Suprapubic skin (tissue), 4 donors: ENCODE data around the gene RHOJ. TPM values are rescaled to one million over a fixed set of nuclear protein-coding genes. Genes with fewer than 3 reads are reported as not detected.

ENCODE experiments used
- DNase-seq, 2 donors: peaks; one replicate each; pipeline ENCODE4 v3.0.0-alpha.2; 2019; ENCODE audit warnings: low spot score in 2 of 2
- H3K27ac ChIP-seq: fragments of 200-600 bp; sonication (generic); one replicate; pipeline ENCODE4 v1.5.1; 2019
- H3K27me3 ChIP-seq: fragments of 200-600 bp; sonication (generic); one replicate; pipeline ENCODE4 v1.5.1; 2019
- H3K36me3 ChIP-seq: fragments of 200-600 bp; sonication (generic); one replicate; pipeline ENCODE4 v1.5.1; 2019
- H3K4me1 ChIP-seq: fragments of 200-600 bp; sonication (generic); one replicate; pipeline ENCODE4 v1.5.1; 2019
- H3K4me3 ChIP-seq: fragments of 200-600 bp; sonication (generic); one replicate; pipeline ENCODE4 v1.5.1; 2019; ENCODE audit warnings: mild to moderate bottlenecking
- H3K9me3 ChIP-seq: fragments of 200-600 bp; sonication (generic); one replicate; pipeline ENCODE4 v1.5.1; 2019
- EP300 ChIP-seq: sonication (generic); formaldehyde crosslinking; IDR thresholded peaks from one replicate; pipeline ENCODE4 v1.6.1; 2017; ENCODE audit warnings: antibody characterized with exemption
- POLR2A ChIP-seq, 2 donors: fragments of 450-650 bp; IDR thresholded peaks; one replicate each; pipeline ENCODE4 v1.6.1; 2017; ENCODE audit warnings: antibody characterized with exemption in 2 of 2, mild to moderate bottlenecking in 2 of 2, moderate library complexity in 2 of 2
- POLR2AphosphoS5 ChIP-seq, 3 donors: sonication (generic); formaldehyde crosslinking; IDR thresholded peaks; one replicate each; pipeline ENCODE4 v1.6.1; 2017; ENCODE audit warnings: antibody characterized with exemption in 3 of 3
- WGBS: methylation state at CpG from one replicate; pipeline ENCODE4 v1.1.5; 2018; 5-methylcytosine and 5-hydroxymethylcytosine counted together
- total RNA-seq, 4 donors: library from RNA; depleted of rRNA; stranded (reverse); fragments of >200 nt; gene quantifications; one replicate each; pipeline ENCODE4 v1.1.0, GENCODE V29; 2016
- TF ChIP-seq, protein P1 (sequence below), 2 donors: fragments of 200-600 bp in 1 of 2; fragments of 450-650 bp in 1 of 2; sonication (generic) in 1 of 2; IDR thresholded peaks; one replicate each; pipeline ENCODE4 v1.5.1; 2016 to 2019; ENCODE audit warnings: antibody characterized with exemption in 2 of 2, mild to moderate bottlenecking in 1 of 2, moderate library complexity in 1 of 2

The RHOJ gene
- total RNA-seq, 4 donors from 2014 or later = 1.2 to 4.4 (median 2.5) TPM

DNA sequence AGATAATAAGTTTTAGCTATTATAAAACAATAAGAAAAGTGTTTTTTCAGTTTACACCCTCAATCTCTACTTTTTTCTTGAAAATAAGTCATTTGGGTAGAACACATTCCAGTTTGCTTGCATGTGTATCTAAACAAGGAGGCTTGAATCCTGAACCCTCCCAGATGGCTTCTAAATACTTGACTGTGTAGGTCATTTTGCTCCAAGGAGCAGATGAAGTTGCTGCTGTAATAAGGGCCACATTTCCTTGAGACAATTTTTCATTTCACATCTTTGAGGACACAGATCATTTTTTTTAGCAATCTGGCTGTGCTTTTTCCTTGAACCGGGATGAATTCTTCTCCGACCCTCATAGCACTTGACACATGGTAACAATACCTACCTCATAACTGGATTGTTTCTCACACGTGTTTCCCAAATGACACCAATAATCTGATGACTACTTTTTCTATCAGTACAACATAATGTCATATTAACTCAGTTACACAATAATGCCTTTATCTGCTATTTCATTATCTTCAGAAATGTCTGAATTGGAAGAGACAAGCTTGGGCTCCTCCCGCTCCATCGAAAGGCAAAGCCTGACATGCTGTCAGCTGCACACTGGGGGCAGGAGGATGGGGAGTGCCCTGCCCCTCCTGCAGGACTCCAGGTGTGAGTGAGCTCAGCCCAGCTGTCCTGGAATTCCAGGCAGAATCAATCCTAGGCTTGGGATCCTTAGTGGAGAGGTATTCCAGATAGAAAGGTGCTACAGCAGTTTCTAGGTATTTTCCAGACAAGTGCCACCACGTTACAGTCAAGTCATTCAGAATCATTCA, 83.6 kb downstream of the RHOJ start:
- Histone ChIP-seq H3K4me3 (no peak overlapping the region), H3K4me1 (no peaks in the 10 kb centered on the region), H3K36me3 (no peaks in the 10 kb centered on the region), H3K27ac (no peak overlapping the region), H3K27me3 (no peaks in the 10 kb centered on the region), H3K9me3 (no peaks in the 10 kb centered on the region)
- TF ChIP-seq POLR2A (IDR thresholded peaks at IDR 0.05) (no peak), EP300 (no peak), POLR2AphosphoS5 (IDR thresholded peaks at IDR 0.05) (no peak)
- TF ChIP-seq, protein P1, sequence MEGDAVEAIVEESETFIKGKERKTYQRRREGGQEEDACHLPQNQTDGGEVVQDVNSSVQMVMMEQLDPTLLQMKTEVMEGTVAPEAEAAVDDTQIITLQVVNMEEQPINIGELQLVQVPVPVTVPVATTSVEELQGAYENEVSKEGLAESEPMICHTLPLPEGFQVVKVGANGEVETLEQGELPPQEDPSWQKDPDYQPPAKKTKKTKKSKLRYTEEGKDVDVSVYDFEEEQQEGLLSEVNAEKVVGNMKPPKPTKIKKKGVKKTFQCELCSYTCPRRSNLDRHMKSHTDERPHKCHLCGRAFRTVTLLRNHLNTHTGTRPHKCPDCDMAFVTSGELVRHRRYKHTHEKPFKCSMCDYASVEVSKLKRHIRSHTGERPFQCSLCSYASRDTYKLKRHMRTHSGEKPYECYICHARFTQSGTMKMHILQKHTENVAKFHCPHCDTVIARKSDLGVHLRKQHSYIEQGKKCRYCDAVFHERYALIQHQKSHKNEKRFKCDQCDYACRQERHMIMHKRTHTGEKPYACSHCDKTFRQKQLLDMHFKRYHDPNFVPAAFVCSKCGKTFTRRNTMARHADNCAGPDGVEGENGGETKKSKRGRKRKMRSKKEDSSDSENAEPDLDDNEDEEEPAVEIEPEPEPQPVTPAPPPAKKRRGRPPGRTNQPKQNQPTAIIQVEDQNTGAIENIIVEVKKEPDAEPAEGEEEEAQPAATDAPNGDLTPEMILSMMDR (IDR thresholded peaks at IDR 0.05) = no peak
- no peak for DNase-seq
- WGBS = 42% methylated on average over 6 of the region's 6 CpGs

DNA sequence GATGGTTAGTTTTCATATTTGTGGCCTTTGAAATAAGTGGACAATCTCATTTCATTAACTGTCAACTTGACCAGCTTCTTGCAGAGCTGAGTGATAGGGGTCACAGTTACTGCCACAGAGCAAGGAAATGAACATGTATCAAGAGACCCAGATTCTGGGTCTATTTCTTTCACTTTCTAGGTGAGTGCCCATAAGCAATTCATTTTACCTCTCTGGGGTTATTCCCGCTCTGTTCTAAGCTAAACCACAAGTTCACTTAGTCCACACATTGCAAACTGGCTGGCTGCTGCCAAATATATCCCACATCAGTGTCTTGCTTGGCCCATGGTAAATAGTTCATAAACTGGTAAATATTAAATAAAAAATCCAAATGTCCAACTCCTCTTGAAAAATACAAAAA, 84.6 kb downstream of the RHOJ start:
- no peak for DNase-seq
- H3K4me3 ChIP-seq = no peak overlapping the region
- H3K36me3 ChIP-seq = no peaks in the 10 kb centered on the region
- no peaks in the 10 kb centered on the region for H3K4me1 ChIP-seq
- H3K9me3 ChIP-seq = no peaks in the 10 kb centered on the region
- 72% methylated on average over 1 of the region's 1 CpG for WGBS
- TF ChIP-seq POLR2AphosphoS5 (IDR thresholded peaks at IDR 0.05) (no peak), POLR2A (IDR thresholded peaks at IDR 0.05) (no peak)
- TF ChIP-seq, protein P1 (IDR thresholded peaks at IDR 0.05) = no peak
- no peak overlapping the region for H3K27ac ChIP-seq
- H3K27me3 ChIP-seq = no peaks in the 10 kb centered on the region

DNA sequence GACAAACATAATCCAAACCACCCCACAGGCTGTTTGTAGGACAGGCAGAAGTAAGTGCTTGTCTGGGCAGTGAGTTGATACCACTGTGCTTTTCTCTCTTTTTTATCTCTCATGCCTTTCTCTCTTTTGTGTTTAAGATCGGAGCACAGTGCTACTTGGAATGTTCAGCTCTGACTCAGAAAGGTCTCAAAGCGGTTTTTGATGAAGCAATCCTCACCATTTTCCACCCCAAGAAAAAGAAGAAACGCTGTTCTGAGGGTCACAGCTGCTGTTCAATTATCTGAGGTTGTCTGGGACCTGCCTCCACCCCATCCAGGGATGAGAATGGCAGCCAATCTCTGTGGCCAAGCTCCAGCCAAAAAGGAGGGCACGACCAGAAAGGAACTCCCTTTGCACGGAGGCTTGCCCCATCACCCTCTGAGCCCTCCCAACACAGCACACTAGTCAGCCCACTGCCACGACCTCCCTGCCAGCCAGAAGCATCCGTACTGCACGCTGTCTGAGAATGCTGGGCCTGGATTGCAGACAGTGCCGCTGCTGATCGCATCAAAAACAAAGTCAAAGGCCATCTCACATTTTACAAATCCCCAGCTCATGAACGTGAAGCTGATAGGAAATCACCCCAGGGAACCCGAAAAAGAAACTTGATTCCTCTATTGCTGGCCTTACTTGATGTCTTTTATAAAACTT, 86.6 kb downstream of the RHOJ start:
- no peaks in the 10 kb centered on the region for H3K4me1 ChIP-seq
- WGBS = 74% methylated on average over 12 of the region's 12 CpGs
- no peak for DNase-seq
- no peaks in the 10 kb centered on the region for H3K36me3 ChIP-seq
- H3K27ac ChIP-seq = no peak overlapping the region
- TF ChIP-seq, protein P1 (IDR thresholded peaks at IDR 0.05) = no peak
- no peak overlapping the region for H3K4me3 ChIP-seq
- no peaks in the 10 kb centered on the region for H3K27me3 ChIP-seq
- H3K9me3 ChIP-seq = no peaks in the 10 kb centered on the region

DNA sequence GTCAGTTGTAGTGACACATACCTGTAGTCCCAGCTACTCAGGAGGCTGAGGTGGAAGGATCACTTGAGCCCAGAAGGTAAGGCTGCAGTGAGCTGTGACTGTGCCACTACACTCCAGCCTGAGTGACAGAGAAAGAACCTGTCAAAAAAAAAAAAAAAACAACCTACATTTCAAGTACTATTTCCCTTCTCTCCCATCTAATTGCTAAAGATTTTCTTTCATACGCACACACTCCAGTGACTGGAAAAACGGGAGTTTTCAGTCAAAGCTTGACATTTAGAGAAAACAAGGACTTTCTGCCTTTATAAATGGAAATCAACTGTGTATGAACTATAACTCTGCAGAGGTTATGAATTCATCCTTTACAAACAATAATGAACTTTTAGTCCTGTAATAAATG, 88.6 kb downstream of the RHOJ start:
- no peak overlapping the region for H3K27ac ChIP-seq
- no peaks in the 10 kb centered on the region for H3K36me3 ChIP-seq
- H3K9me3 ChIP-seq = no peaks in the 10 kb centered on the region
- no peaks in the 10 kb centered on the region for H3K4me1 ChIP-seq
- TF ChIP-seq POLR2A (IDR thresholded peaks at IDR 0.05) (no peak), EP300 (no peak), POLR2AphosphoS5 (IDR thresholded peaks at IDR 0.05) (no peak)
- TF ChIP-seq, protein P1 (IDR thresholded peaks at IDR 0.05) = no peak
- no peaks in the 10 kb centered on the region for H3K27me3 ChIP-seq
- no peak for DNase-seq
- WGBS = 91% methylated on average over 2 of the region's 2 CpGs
- H3K4me3 ChIP-seq = no peak overlapping the region

DNA sequence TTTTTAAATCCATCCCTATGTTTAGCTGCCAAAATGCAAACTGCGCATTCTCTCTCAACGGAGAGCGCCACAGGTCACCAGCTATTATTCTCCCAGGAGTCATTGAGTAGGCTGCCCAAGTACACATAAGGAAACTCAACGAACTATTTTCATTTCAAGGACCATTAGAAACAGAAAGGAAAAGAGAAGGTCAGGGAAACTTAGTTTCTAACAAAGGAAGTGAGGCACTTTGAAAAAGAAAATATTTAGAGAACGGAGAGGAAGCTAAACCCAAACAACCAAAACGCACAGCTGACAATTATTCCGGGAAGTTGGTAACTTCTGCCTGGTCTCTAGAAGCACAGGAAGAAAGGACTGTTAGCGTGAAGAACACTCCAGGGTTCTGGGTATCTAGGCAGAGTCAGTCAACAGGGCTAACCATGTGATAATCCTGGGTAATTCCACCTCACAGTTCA, 91.0 kb downstream of the RHOJ start:
- Histone ChIP-seq H3K36me3 (no peaks in the 10 kb centered on the region), H3K27me3 (no peaks in the 10 kb centered on the region), H3K9me3 (no peaks in the 10 kb centered on the region), H3K4me3 (peak overlapping the region; percentile 23), H3K4me1 (no peaks in the 10 kb centered on the region), H3K27ac (peak overlapping the region; percentile 33)
- no peak for DNase-seq
- 69% methylated on average over 8 of the region's 8 CpGs for WGBS
- TF ChIP-seq POLR2AphosphoS5 (IDR thresholded peaks at IDR 0.05) (no peak), POLR2A (IDR thresholded peaks at IDR 0.05) (no peak), EP300 (no peak)
- TF ChIP-seq, protein P1 (IDR thresholded peaks at IDR 0.05) = no peak
